ENCODE data around the gene CABP7.

Gene CABP7

DNA sequence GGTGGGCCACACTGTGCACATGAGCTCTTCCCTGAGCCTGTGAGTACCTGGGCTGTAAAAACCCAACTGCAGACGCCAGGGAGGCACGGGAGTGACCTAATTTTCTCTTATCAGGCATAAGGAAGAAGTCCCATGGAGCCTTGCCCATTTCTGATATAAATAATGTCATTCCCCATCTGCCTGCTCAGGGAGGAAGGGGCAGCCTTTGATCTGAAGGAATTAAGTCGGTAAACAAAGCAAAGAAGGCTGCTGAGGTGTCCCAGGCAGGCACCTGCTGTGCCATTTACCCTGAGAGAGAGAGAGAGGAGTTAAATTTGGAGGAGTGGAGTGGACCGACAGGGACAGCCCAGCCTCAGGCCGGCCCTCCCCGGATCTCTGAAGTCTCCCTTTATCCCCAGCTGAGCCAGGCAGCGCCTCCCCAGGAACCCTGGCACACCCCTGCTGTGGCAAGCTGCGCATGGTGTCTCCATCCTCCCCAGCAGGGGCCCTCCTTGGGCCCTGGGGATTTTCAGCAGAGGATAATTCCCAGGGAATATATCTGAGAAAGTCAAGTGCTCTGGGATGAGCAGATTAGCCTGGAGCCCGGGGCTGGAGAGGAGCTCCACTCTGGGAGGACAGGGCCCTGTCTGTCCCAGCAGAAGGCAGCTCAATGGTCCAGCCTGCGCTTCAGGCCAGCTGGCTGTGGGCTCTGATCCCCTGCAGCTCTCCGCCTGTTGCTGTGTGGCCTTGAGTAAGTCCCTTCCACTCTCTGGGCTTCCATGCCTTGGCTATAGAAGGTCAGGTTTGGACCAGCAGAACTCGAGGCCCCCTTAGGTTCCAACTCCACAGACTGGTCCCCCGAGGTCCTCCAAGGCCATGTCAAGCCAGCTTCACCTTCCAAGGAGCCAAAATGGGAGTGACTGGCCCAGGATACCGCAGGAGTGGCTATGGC lies 17.5 kb upstream of the CABP7 start:
- DNase-seq (ENCODE audit: low read depth): no peak
- no peak for TF ChIP-seq CTCF (IDR thresholded peaks at IDR 0.05; ENCODE audit: low read length, missing control alignments)

DNA sequence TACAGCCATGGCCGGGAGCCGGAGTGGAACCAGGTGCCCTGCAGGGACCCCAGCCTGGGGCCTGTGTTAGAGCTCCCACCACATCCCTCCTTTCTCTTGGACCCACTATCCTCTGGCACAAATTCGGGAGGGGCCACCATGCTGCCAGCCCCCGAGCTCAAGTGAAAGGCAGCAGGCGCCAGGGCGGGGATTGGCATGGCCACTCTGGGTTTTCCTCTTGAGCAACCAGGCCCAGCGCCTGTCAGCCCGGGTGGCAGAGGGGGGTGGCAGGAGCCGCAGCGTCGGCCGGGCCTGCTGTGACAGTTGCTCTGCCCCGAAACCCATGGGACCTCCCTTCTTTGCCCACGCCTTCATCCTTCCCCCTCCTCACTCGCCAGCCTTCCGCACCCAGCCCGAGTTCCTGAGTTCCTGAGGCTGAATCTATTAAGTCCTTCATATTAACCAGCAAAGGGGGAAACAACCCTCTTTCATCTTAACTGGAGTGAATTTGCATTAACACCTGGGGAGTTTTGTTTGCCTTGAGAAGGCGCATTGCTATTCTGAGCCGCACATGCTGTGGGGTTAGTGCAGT lies 16.8 kb upstream of the CABP7 start:
- TF ChIP-seq CTCF (IDR thresholded peaks at IDR 0.05; ENCODE audit: low read length, missing control alignments): no peak
- no peak for DNase-seq (ENCODE audit: low read depth)
- H3K4me3 ChIP-seq (replicated peaks; ENCODE audit: low read depth, low read length): no peak overlapping the region

More for the DNA sequence above, 17.5 kb upstream of the CABP7 start:
- no peak overlapping the region for H3K4me3 ChIP-seq (replicated peaks; ENCODE audit: low read depth, low read length)

DNA sequence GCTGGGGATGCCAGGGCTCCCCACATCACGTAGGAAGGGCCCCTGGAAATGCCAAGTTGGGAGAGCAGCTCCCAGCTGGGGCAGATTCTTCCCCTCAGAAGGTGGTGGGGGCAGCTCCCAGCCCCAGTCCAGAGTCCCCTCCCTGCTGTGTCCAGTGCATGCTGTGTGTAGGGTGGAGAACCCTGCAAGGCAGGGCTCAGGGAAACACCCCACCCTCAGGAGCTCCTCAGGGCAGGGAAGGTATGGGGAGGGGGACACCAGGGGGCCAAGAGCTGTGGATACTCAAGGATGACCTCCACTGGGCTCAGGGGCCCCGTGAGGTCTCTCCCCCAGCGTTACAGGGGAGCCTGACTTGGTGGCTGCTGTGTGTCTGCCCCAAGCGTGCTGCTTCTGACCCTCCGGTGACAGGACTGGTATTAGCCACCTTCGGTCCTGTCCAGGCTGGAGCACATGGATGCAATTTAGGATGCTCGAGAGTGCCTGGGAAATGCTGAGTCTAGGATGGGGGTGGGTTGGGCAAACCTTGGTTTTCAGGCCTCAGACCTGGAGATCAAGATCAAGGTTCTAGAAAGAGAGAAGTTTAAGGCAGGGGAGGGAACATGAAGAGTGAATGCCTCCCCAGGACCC lies 16.1 kb upstream of the CABP7 start:
- no peak for DNase-seq (ENCODE audit: low read depth)
- no peak overlapping the region for H3K4me3 ChIP-seq (replicated peaks; ENCODE audit: low read depth, low read length)
- TF ChIP-seq CTCF (IDR thresholded peaks at IDR 0.05; ENCODE audit: low read length, missing control alignments): no peak

GRCh38 chr22:29704528-29705285 lies 15.1 kb upstream of the CABP7 start:
- DNase-seq (ENCODE audit: low read depth): peak; percentile 11
- TF ChIP-seq CTCF (IDR thresholded peaks at IDR 0.05; ENCODE audit: low read length, missing control alignments): no peak
- no peak overlapping the region for H3K4me3 ChIP-seq (replicated peaks; ENCODE audit: low read depth, low read length)

DNA sequence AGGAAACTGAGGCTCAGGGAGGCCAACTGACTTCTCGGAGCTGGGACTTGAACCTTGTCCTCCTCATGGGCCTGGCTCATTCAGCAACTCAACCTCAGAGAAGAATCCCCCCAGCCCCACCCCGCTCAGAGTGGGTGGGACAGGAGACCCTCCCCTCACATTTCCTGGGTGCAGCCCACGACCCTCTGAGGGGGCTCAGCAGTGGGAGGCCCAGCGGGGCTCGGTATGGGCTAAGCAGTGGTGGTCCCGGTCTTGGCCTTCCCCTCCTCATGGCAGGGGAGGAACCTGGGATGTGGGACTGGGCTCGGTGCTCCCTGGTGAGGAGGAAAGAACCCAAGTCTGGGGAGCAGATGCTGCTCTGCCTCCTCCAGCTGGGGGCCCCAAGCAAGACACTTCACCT lies 14.2 kb upstream of the CABP7 start:
- DNase-seq (ENCODE audit: low read depth): no peak
- no peak for TF ChIP-seq CTCF (IDR thresholded peaks at IDR 0.05; ENCODE audit: low read length, missing control alignments)

DNA sequence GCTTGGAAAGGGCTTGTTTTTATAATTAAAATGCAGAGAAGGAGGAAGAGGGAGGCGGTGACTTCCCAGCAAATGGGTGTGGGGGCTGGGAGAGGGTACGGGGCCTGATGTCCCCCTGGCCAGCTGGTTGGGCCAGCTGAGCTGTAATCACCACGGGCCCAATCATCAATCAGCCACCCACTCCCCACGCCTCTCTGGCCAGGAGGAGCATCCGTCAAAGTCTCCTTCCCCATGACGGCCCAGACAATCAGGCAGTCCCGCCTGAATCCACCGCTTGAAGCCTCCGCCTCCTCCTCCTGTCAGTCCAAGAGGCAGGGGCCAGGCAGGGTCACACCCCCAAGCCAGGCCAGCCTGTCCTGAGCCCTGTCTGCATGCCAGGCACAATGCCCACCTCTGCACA lies 13.3 kb upstream of the CABP7 start:
- no peak for DNase-seq (ENCODE audit: low read depth)

More for the DNA sequence above, 14.2 kb upstream of the CABP7 start:
- H3K4me3 ChIP-seq (replicated peaks; ENCODE audit: low read depth, low read length): no peak overlapping the region

More for the DNA sequence above, 13.3 kb upstream of the CABP7 start:
- no peak overlapping the region for H3K4me3 ChIP-seq (replicated peaks; ENCODE audit: low read depth, low read length)
- TF ChIP-seq CTCF (IDR thresholded peaks at IDR 0.05; ENCODE audit: low read length, missing control alignments): no peak
